ENCODE data around the gene TLL2.
"Not testable (repeated sequence)": the region's sequence is repeated elsewhere in the genome, so short reads cannot be mapped to it uniquely, and the experiment has no call there.

Gene TLL2

GRCh38 chr10:96513698-96514561 is at the start of gene TLL2:
Gene TLL2, minus strand, starts transcription at chr10:96513926. Its CDS starts 241 bp downstream, at chr10:96513685.
- no peak for DNase-seq (ENCODE audit: low read depth)

- DNase-seq (ENCODE audit: low read depth): no peak
Measured at GRCh38 chr10:96560966-96561887, 47.5 kb upstream of the TLL2 start.

- DNase-seq (ENCODE audit: low read depth): no peak
Measured at GRCh38 chr10:96560489-96560888, 46.8 kb upstream of the TLL2 start.

GRCh38 chr10:96556003-96556402 is 42.3 kb upstream of the TLL2 start:
- no peak for DNase-seq (ENCODE audit: low read depth)

- no peak for DNase-seq (ENCODE audit: low read depth)
Measured at GRCh38 chr10:96555330-96555729, 41.6 kb upstream of the TLL2 start.

- no peak for DNase-seq (ENCODE audit: low read depth)
Measured at GRCh38 chr10:96548589-96548988, 34.9 kb upstream of the TLL2 start.

- not testable (repeated sequence) for DNase-seq (ENCODE audit: low read depth)
Measured at GRCh38 chr10:96545558-96545957, 31.8 kb upstream of the TLL2 start.

GRCh38 chr10:96541921-96542320 is 28.2 kb upstream of the TLL2 start:
- DNase-seq (ENCODE audit: low read depth): no peak

- no peak for DNase-seq (ENCODE audit: low read depth)
Measured at GRCh38 chr10:96540240-96540639, 26.5 kb upstream of the TLL2 start.

GRCh38 chr10:96538683-96539082 is 25.0 kb upstream of the TLL2 start:
- no peak for DNase-seq (ENCODE audit: low read depth)

- no peak for DNase-seq (ENCODE audit: low read depth)
Measured at GRCh38 chr10:96536129-96536528, 22.4 kb upstream of the TLL2 start.

- DNase-seq (ENCODE audit: low read depth): no peak
Measured at GRCh38 chr10:96532523-96532922, 18.8 kb upstream of the TLL2 start.

GRCh38 chr10:96529634-96530279 is 16.0 kb upstream of the TLL2 start:
- no peak for DNase-seq (ENCODE audit: low read depth)

- no peak for DNase-seq (ENCODE audit: low read depth)
Measured at GRCh38 chr10:96524741-96525140, 11.0 kb upstream of the TLL2 start.

- no peak for DNase-seq (ENCODE audit: low read depth)
Measured at GRCh38 chr10:96517284-96517683, 3.6 kb upstream of the TLL2 start.

GRCh38 chr10:96516337-96516736 is 2.6 kb upstream of the TLL2 start:
- DNase-seq (ENCODE audit: low read depth): no peak

GRCh38 chr10:96513305-96513697 is 425 bp downstream of the TLL2 start:
- no peak for DNase-seq (ENCODE audit: low read depth)

GRCh38 chr10:96512524-96513304 is 1.0 kb downstream of the TLL2 start:
- no peak for DNase-seq (ENCODE audit: low read depth)

GRCh38 chr10:96511044-96511945 is 2.4 kb downstream of the TLL2 start:
- DNase-seq (ENCODE audit: low read depth): no peak

GRCh38 chr10:96509017-96509641 is 4.6 kb downstream of the TLL2 start:
- DNase-seq (ENCODE audit: low read depth): no peak

Measured in stimulated activated CD8-positive, alpha-beta memory T cell treated with anti-CD3 and anti-CD28 coated beads, Interleukin-15, amount 100 ng/mL, for 1 hour (primary cell).